Glutamatergic neuron (in vitro differentiated cells): ENCODE measurements around the gene ARL6IP4. TPM values are rescaled to one million over a fixed set of nuclear protein-coding genes. Genes with fewer than 3 reads are reported as not detected.

Experiments
- DNase-seq: peaks from one replicate; pipeline ENCODE4 v3.0.0; 2022
- H3K27ac Mint-ChIP-seq: one replicate; pipeline ENCODE4 v1.8.0; 2020; ENCODE audit warnings: mild to moderate bottlenecking, mixed read lengths, inconsistent platforms; ENCODE audit not compliant: unreplicated experiment
- H3K27me3 Mint-ChIP-seq: one replicate; pipeline ENCODE4 v1.8.0; 2020; ENCODE audit warnings: mild to moderate bottlenecking, moderate library complexity, mixed read lengths, inconsistent platforms; ENCODE audit not compliant: unreplicated experiment
- H3K36me3 Mint-ChIP-seq: one replicate; pipeline ENCODE4 v1.8.0; 2020; ENCODE audit warnings: mild to moderate bottlenecking, mixed read lengths, inconsistent platforms; ENCODE audit not compliant: unreplicated experiment
- H3K4me1 Mint-ChIP-seq: one replicate; pipeline ENCODE4 v1.8.0; 2020; ENCODE audit warnings: mild to moderate bottlenecking, low read depth, mixed read lengths, inconsistent platforms; ENCODE audit not compliant: unreplicated experiment
- H3K4me3 Mint-ChIP-seq: one replicate; pipeline ENCODE4 v1.8.0; 2020; ENCODE audit warnings: mild to moderate bottlenecking, mixed read lengths, inconsistent platforms; ENCODE audit not compliant: unreplicated experiment
- H3K9me3 Mint-ChIP-seq: one replicate; pipeline ENCODE4 v1.8.0; 2020; ENCODE audit warnings: mild to moderate bottlenecking, moderate library complexity, mixed read lengths, inconsistent platforms; ENCODE audit not compliant: unreplicated experiment
- CTCF ChIP-seq: fragments of 200-600 bp; sonication (generic); IDR thresholded peaks from one replicate; pipeline ENCODE4 v1.5.0; 2021; ENCODE audit not compliant: partially characterized antibody, unreplicated experiment
- total RNA-seq: library from RNA; stranded (reverse); fragmentation: NEBNext Ultra II Directional; extraction: Animal tissue kit (Norgen Biotek cat#: 25700); gene quantifications from one replicate; pipeline ENCODE4 v1.2.1, GENCODE V29; 2021; ENCODE audit not compliant: unreplicated experiment

The ARL6IP4 gene
- total RNA-seq, 1 donor from 2014 or later: 122 TPM

GRCh38 chr12:122958198-122958888, 22.1 kb upstream of the ARL6IP4 start:
- Mint-ChIP-seq H3K4me1 (no peaks in the 10 kb centered on the region), H3K4me3 (no peak overlapping the region), H3K27me3 (peaks cover 3% of the 10 kb centered on the region), H3K36me3 (no peaks in the 10 kb centered on the region), H3K27ac (no peak overlapping the region), H3K9me3 (peaks cover 2% of the 10 kb centered on the region)
- DNase-seq: no peak
- no peak for TF ChIP-seq CTCF

DNA sequence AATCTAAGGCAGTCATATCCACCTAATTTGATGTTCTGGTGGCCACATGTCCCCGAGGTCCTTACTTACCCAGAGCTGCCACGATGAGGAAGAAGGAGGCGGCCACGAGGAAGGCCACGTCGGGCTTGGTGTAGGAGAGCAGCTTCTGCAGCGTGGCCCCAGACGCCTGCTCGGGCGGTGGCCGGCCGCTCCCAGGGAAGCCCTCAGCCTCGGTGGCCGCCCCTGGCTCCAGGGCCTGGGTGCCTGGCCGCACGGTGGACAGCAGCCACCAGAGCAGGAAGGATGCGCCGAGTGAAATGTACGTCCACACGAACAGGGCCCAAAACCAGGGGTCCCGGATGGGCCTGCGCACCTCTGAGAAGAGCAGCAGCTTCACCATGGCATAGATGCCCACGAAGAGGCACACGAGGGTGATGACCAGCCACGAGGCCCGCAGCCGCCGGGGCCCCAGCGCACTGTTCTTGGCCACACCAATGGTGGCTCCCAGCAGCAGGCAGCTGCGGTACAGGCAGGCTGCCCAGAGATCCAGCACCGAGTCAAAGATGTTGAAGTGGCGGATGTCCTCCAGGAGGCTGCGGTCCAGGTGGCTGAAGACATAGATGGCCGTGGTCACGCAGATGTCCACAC, 20.8 kb upstream of the ARL6IP4 start:
- Mint-ChIP-seq H3K9me3 (peaks cover 2% of the 10 kb centered on the region), H3K27ac (no peak overlapping the region), H3K27me3 (peaks cover 3% of the 10 kb centered on the region), H3K4me1 (peaks cover under 1% of the 10 kb centered on the region), H3K4me3 (no peak overlapping the region), H3K36me3 (no peaks in the 10 kb centered on the region)
- DNase-seq: no peak
- TF ChIP-seq CTCF: no peak

DNA sequence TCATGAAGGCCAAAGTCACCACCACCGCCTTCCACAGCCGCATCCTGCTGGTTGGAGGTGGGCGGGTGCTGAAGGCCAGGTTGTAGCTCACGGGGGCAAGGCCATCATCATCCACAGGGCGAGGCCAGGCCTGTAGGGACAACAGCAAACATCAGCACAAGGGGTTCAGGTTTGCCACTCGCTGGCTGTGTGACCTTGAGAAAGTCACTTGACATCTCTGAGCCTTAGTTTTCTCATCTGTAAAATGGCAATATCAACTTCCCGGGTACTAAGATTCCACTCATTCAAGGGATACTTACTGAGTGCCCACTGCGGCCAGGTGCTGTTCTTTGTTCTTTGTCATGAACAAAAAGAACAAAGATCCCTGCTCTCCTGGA, 20.3 kb upstream of the ARL6IP4 start:
- Mint-ChIP-seq H3K4me1 (peaks cover 4% of the 10 kb centered on the region), H3K27ac (no peak overlapping the region), H3K36me3 (no peaks in the 10 kb centered on the region), H3K27me3 (peaks cover 4% of the 10 kb centered on the region), H3K9me3 (no peaks in the 10 kb centered on the region), H3K4me3 (no peak overlapping the region)
- TF ChIP-seq CTCF: no peak
- DNase-seq: no peak

DNA sequence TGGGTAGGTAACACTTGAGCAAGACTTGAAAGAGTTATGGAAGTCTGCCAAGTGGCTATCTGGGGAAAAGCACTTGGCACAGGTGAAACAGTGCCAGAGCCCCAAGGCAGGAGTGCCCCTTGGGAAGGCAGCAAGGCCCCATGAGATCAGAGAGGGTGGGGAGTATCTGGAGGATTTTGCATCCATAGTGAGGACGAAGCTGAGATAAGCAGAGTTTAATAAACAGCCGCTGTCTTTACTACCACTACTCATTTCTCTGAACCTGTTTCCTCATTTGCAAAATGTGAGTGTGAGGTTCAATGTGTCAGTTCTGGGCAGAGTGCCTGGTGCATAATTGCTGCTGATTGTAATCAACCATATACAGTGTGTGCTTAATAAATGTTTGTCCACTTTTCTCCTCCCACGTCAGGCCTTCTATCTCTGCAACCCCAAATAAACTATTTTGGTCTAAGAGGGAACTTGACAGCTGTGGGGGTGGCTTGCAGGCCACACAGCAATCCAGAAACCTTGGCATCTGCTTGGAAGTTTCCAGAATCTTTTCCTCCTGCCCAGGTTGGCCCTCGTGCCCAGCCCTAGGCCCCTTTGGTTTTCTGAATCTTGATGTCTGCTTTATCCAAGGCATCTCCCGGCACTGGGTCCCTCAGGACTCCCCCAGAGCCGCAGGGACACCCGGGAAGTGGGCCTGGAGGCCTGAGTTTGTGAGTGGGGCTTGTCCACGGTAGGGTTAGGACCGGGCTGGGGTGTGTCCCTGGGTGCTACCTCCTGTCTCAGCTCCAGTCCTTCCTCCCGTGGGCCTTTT, 18.8 kb upstream of the ARL6IP4 start:
- Mint-ChIP-seq H3K36me3 (no peaks in the 10 kb centered on the region), H3K4me3 (no peak overlapping the region), H3K27me3 (peaks cover 4% of the 10 kb centered on the region), H3K4me1 (peaks cover 4% of the 10 kb centered on the region), H3K27ac (no peak overlapping the region), H3K9me3 (no peaks in the 10 kb centered on the region)
- DNase-seq: no peak
- no peak for TF ChIP-seq CTCF

DNA sequence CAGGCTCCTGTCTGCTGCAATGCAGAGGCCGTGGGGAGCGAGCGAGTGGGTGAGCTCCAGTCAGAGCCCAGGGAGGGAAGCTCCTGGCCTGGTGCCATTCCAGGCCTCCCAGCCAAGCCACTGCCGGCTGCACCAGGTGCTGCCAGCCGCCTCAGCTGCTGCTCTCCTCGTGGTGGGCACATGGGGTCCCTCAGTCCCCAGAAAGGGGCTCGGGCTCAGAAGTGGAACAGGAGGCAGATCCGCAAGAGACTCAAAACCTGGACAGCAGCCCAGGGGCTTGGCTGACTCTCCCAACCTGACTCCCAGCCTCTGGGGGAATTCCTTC, 16.6 kb upstream of the ARL6IP4 start:
- no peak for DNase-seq
- H3K4me1 Mint-ChIP-seq: peaks cover 4% of the 10 kb centered on the region
- H3K4me3 Mint-ChIP-seq: no peak overlapping the region

More for the DNA sequence above, 16.6 kb upstream of the ARL6IP4 start:
- Mint-ChIP-seq H3K9me3 (no peaks in the 10 kb centered on the region), H3K27me3 (peaks cover 8% of the 10 kb centered on the region), H3K36me3 (no peaks in the 10 kb centered on the region), H3K27ac (no peak overlapping the region)
- TF ChIP-seq CTCF: no peak
